CD14-positive monocyte (primary cell): ENCODE results near the gene DHRS7. TPM values are rescaled to one million over a fixed set of nuclear protein-coding genes. Genes with fewer than 3 reads are reported as not detected.

ENCODE experiments used
- DNase-seq, 3 donors: peaks; one replicate each; pipeline ENCODE4 v3.0.0-alpha.2; 2011 to 2022
- H2AFZ ChIP-seq: 2 replicates; pipeline ENCODE4 v1.6.0; 2012; ENCODE audit warnings: mild to moderate bottlenecking, low read depth, low read length, inconsistent platforms; ENCODE audit not compliant: insufficient read depth, poor library complexity, severe bottlenecking
- H3K27ac ChIP-seq, 2 donors: 1 replicate in 1 of 2; 2 replicates in 1 of 2; pipeline ENCODE4 v1.5.1; 2012 to 2013; ENCODE audit warnings: low read length in 2 of 2, control low read depth in 1 of 2, inconsistent platforms in 1 of 2, low read depth in 1 of 2, mild to moderate bottlenecking in 1 of 2
- H3K27me3 ChIP-seq, 2 donors: one replicate each; pipeline versions ENCODE4 v1.6.0 to v1.6.1; 2011 to 2013; ENCODE audit warnings: low read length in 2 of 2; ENCODE audit not compliant: control insufficient read depth in 2 of 2, insufficient read depth in 2 of 2
- H3K36me3 ChIP-seq, 2 donors: replicated peaks in 1 of 2; 1 replicate in 1 of 2; 2 replicates in 1 of 2; pipeline versions ENCODE4 v1.5.1 to v1.6.1; 2012 to 2013; ENCODE audit warnings: low read length in 2 of 2, control low read depth in 1 of 2, inconsistent platforms in 1 of 2, mild to moderate bottlenecking in 1 of 2; ENCODE audit not compliant: insufficient read depth in 2 of 2, control insufficient read depth in 1 of 2
- H3K4me1 ChIP-seq, 2 donors: 1 replicate in 1 of 2; 2 replicates in 1 of 2; pipeline versions ENCODE4 v1.5.1 to v1.6.1; 2012 to 2013; ENCODE audit warnings: low read length in 2 of 2, control low read depth in 1 of 2, inconsistent platforms in 1 of 2, mild to moderate bottlenecking in 1 of 2, moderate library complexity in 1 of 2; ENCODE audit not compliant: insufficient read depth in 2 of 2, control insufficient read depth in 1 of 2
- H3K4me2 ChIP-seq: replicated peaks from 2 replicates; pipeline ENCODE3; 2012; ENCODE audit warnings: low read length, moderate library complexity, mild to moderate bottlenecking; ENCODE audit not compliant: poor library complexity, severe bottlenecking; ENCODE audit errors: extremely low read depth
- H3K4me3 ChIP-seq, 3 experiments: fragments of 200-600 bp in 1 of 3; sonication (generic) in 1 of 3; replicated peaks in 1 of 3; 1 replicate in 2 of 3; 2 replicates in 1 of 3; pipeline ENCODE4 v1.5.1; 2011 to 2013; ENCODE audit warnings: low read length in 3 of 3, mild to moderate bottlenecking in 3 of 3, control low read depth in 2 of 3, low read depth in 2 of 3, inconsistent platforms in 1 of 3, moderate library complexity in 1 of 3
- H3K79me2 ChIP-seq: 2 replicates; pipeline ENCODE4 v1.6.0; 2012; ENCODE audit warnings: mild to moderate bottlenecking, control low read depth, inconsistent platforms, low read length, moderate library complexity; ENCODE audit not compliant: insufficient read depth
- H3K9ac ChIP-seq: 2 replicates; pipeline ENCODE4 v1.6.0; 2017; ENCODE audit warnings: low read length, mild to moderate bottlenecking; ENCODE audit not compliant: insufficient read depth, poor library complexity, severe bottlenecking
- H3K9me3 ChIP-seq, 2 donors: replicated peaks in 1 of 2; 1 replicate in 1 of 2; 2 replicates in 1 of 2; pipeline versions ENCODE4 v1.5.1 to v1.6.1; 2012 to 2013; ENCODE audit warnings: low read length in 2 of 2, control low read depth in 1 of 2; ENCODE audit not compliant: control insufficient read depth in 1 of 2, insufficient read depth in 1 of 2
- H4K20me1 ChIP-seq: 2 replicates; pipeline ENCODE4 v1.6.0; 2012; ENCODE audit warnings: mild to moderate bottlenecking, low read length, control low read depth, moderate library complexity; ENCODE audit not compliant: insufficient read depth
- H3K27ac Mint-ChIP-seq, 7 donors: one replicate each; pipeline ENCODE4 v1.8.0; 2020; ENCODE audit warnings: mild to moderate bottlenecking in 7 of 7, mixed read lengths in 7 of 7, moderate library complexity in 6 of 7, inconsistent platforms in 2 of 7
- H3K27me3 Mint-ChIP-seq, 3 donors: one replicate each; pipeline ENCODE4 v1.8.0; 2021 to 2022; ENCODE audit warnings: low read depth in 3 of 3, mild to moderate bottlenecking in 3 of 3, mixed read lengths in 3 of 3, moderate library complexity in 3 of 3, inconsistent platforms in 1 of 3
- H3K36me3 Mint-ChIP-seq, 2 donors: one replicate each; pipeline ENCODE4 v1.8.0; 2020; ENCODE audit warnings: mixed read lengths in 2 of 2, inconsistent platforms in 1 of 2, mild to moderate bottlenecking in 1 of 2
- H3K4me1 Mint-ChIP-seq: one replicate; pipeline ENCODE4 v1.8.0; 2020; ENCODE audit warnings: mild to moderate bottlenecking, mixed read lengths
- H3K4me3 Mint-ChIP-seq, 2 donors: one replicate each; pipeline ENCODE4 v1.8.0; 2020; ENCODE audit warnings: mild to moderate bottlenecking in 2 of 2, mixed read lengths in 2 of 2, moderate library complexity in 1 of 2
- H3K9me3 Mint-ChIP-seq, 7 donors: one replicate each; pipeline ENCODE4 v1.8.0; 2020 to 2022; ENCODE audit warnings: mixed read lengths in 7 of 7, mild to moderate bottlenecking in 6 of 7, moderate library complexity in 6 of 7, inconsistent platforms in 2 of 7
- WGBS: methylation state at CpG from one replicate; pipeline ENCODE4 v1.1.5; 2013; ENCODE audit warnings: missing lambda C conversion rate; ENCODE audit not compliant: insufficient coverage; 5-methylcytosine and 5-hydroxymethylcytosine counted together
- intact Hi-C, 2 donors: fragments of 100-400 bp; cut with micrococcal nuclease; formaldehyde crosslinking; loops; one replicate each; pipeline versions ENCODE4 v1.15.0 to v1.15.1; 2023
- polyA plus RNA-seq, 3 donors: library from polyadenylated mRNA; depleted of rRNA in 1 of 3; unstranded in 2 of 3; stranded (reverse) in 1 of 3; fragments of 300-500 nt in 2 of 3; fragments of >200 nt in 1 of 3; fragmentation: Illumina TruSeq in 2 of 3; gene quantifications; 1 replicate in 2 of 3; 2 replicates in 1 of 3; pipeline ENCODE4 v1.2.3, GENCODE V29; 2012 to 2021
- TF ChIP-seq, protein P1 (sequence below): fragments of 200-600 bp; IDR thresholded peaks from one replicate; pipeline ENCODE4 v1.8.0; 2022; ENCODE audit warnings: antibody characterized with exemption, mild to moderate bottlenecking

DHRS7 gene
- polyA plus RNA-seq, 3 donors, result 55.4 to 223 (median 218) TPM

DNA sequence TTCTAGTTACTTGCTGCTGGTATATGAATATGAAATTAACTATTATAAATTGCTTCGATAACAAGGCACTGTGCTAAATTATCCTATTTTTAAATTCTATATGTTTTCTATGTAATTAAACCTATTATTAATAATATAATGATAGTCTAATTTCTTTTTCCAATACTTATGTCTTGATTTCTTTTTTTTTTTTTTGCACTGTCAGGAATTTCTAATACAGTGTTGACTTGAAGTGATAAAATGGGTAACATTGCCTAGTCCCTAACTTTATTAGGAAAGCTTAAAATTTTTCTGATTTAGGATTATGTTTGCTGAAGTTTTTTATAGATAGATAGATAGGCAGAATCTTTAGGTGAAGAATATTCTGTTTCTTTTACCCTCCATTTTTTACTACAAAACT lies 13.6 kb upstream of the DHRS7 start:
- no CpG with 5 or more reads among the region's 1 CpG for WGBS
- no peak for DNase-seq
- H3K4me3 Mint-ChIP-seq, result no peak overlapping the region
- Histone ChIP-seq H2AFZ (no peak overlapping the region), H3K27ac (no peak overlapping the region), H3K4me3 (no peak overlapping the region), H3K27me3 (no peaks in the 10 kb centered on the region), H3K4me1 (peaks cover 4 to 28% of the 10 kb centered on the region in 2 donors), H4K20me1 (no peaks in the 10 kb centered on the region), H3K36me3 (no peaks in the 10 kb centered on the region), H3K4me2 (no peak overlapping the region), H3K9me3 (no peaks in the 10 kb centered on the region), H3K9ac (no peak overlapping the region), H3K79me2 (no peaks in the 10 kb centered on the region)
- TF ChIP-seq, protein P1, sequence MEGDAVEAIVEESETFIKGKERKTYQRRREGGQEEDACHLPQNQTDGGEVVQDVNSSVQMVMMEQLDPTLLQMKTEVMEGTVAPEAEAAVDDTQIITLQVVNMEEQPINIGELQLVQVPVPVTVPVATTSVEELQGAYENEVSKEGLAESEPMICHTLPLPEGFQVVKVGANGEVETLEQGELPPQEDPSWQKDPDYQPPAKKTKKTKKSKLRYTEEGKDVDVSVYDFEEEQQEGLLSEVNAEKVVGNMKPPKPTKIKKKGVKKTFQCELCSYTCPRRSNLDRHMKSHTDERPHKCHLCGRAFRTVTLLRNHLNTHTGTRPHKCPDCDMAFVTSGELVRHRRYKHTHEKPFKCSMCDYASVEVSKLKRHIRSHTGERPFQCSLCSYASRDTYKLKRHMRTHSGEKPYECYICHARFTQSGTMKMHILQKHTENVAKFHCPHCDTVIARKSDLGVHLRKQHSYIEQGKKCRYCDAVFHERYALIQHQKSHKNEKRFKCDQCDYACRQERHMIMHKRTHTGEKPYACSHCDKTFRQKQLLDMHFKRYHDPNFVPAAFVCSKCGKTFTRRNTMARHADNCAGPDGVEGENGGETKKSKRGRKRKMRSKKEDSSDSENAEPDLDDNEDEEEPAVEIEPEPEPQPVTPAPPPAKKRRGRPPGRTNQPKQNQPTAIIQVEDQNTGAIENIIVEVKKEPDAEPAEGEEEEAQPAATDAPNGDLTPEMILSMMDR, result no peak
- H3K9me3 Mint-ChIP-seq, result peaks cover 0 to 3% (median 0%) of the 10 kb centered on the region in 7 donors
- no peaks in the 10 kb centered on the region for H3K36me3 Mint-ChIP-seq
- peaks cover 21% of the 10 kb centered on the region for H3K4me1 Mint-ChIP-seq
- intact Hi-C loops, result no loop called here
- H3K27ac Mint-ChIP-seq, result no peak overlapping the region
- peaks cover 0 to 1% (median 0%) of the 10 kb centered on the region in 3 donors for H3K27me3 Mint-ChIP-seq

GRCh38 chr14:60178164-60178563 lies 13.0 kb upstream of the DHRS7 start:
- Histone ChIP-seq H3K4me3 (no peak overlapping the region), H3K36me3 (no peaks in the 10 kb centered on the region), H3K27ac (no peak overlapping the region), H2AFZ (no peak overlapping the region), H3K79me2 (no peaks in the 10 kb centered on the region), H3K9me3 (no peaks in the 10 kb centered on the region), H3K27me3 (no peaks in the 10 kb centered on the region), H3K9ac (no peak overlapping the region), H3K4me1 (peaks cover 3 to 21% of the 10 kb centered on the region in 2 donors), H4K20me1 (no peaks in the 10 kb centered on the region), H3K4me2 (no peak overlapping the region)
- DNase-seq, result no peak
- Mint-ChIP-seq H3K9me3 (peaks cover 0 to 3% (median 0%) of the 10 kb centered on the region in 7 donors), H3K4me1 (peaks cover 15% of the 10 kb centered on the region), H3K27me3 (peaks cover 0 to 1% (median 0%) of the 10 kb centered on the region in 3 donors), H3K4me3 (no peak overlapping the region), H3K36me3 (no peaks in the 10 kb centered on the region), H3K27ac (no peak overlapping the region)
- intact Hi-C loops, result no loop called here
- TF ChIP-seq, protein P1, result no peak
- WGBS, result no CpG with 5 or more reads among the region's 1 CpG
